ENCODE results near the gene ARL4C. TPM values are rescaled to one million over a fixed set of nuclear protein-coding genes. Genes with fewer than 3 reads are reported as not detected.

The ARL4C gene
- total and polyA plus RNA-seq, 2 experiments from 2014 or later = 5.8 to 9.9 TPM

DNA sequence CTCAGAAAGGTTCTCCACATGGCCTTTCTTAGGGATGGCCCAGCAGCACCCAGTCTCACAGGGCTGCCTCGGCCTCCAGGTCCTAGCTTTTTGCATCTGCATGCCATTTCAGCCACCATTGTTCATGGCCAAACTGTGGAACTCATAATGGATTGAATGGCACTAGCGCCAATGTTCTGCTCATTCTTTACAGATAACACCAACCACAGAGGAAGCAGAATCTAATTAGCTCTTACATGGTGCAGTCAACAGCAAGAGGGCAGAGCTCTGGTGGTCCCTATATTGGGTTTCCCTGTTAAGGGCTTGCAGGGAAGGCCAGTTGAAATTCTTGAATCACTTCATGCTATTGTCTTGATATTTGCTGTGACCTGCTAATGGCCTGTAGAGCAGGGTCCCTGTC lies 45.6 kb downstream of the ARL4C start (continued):
- TF ChIP-seq, protein P1, sequence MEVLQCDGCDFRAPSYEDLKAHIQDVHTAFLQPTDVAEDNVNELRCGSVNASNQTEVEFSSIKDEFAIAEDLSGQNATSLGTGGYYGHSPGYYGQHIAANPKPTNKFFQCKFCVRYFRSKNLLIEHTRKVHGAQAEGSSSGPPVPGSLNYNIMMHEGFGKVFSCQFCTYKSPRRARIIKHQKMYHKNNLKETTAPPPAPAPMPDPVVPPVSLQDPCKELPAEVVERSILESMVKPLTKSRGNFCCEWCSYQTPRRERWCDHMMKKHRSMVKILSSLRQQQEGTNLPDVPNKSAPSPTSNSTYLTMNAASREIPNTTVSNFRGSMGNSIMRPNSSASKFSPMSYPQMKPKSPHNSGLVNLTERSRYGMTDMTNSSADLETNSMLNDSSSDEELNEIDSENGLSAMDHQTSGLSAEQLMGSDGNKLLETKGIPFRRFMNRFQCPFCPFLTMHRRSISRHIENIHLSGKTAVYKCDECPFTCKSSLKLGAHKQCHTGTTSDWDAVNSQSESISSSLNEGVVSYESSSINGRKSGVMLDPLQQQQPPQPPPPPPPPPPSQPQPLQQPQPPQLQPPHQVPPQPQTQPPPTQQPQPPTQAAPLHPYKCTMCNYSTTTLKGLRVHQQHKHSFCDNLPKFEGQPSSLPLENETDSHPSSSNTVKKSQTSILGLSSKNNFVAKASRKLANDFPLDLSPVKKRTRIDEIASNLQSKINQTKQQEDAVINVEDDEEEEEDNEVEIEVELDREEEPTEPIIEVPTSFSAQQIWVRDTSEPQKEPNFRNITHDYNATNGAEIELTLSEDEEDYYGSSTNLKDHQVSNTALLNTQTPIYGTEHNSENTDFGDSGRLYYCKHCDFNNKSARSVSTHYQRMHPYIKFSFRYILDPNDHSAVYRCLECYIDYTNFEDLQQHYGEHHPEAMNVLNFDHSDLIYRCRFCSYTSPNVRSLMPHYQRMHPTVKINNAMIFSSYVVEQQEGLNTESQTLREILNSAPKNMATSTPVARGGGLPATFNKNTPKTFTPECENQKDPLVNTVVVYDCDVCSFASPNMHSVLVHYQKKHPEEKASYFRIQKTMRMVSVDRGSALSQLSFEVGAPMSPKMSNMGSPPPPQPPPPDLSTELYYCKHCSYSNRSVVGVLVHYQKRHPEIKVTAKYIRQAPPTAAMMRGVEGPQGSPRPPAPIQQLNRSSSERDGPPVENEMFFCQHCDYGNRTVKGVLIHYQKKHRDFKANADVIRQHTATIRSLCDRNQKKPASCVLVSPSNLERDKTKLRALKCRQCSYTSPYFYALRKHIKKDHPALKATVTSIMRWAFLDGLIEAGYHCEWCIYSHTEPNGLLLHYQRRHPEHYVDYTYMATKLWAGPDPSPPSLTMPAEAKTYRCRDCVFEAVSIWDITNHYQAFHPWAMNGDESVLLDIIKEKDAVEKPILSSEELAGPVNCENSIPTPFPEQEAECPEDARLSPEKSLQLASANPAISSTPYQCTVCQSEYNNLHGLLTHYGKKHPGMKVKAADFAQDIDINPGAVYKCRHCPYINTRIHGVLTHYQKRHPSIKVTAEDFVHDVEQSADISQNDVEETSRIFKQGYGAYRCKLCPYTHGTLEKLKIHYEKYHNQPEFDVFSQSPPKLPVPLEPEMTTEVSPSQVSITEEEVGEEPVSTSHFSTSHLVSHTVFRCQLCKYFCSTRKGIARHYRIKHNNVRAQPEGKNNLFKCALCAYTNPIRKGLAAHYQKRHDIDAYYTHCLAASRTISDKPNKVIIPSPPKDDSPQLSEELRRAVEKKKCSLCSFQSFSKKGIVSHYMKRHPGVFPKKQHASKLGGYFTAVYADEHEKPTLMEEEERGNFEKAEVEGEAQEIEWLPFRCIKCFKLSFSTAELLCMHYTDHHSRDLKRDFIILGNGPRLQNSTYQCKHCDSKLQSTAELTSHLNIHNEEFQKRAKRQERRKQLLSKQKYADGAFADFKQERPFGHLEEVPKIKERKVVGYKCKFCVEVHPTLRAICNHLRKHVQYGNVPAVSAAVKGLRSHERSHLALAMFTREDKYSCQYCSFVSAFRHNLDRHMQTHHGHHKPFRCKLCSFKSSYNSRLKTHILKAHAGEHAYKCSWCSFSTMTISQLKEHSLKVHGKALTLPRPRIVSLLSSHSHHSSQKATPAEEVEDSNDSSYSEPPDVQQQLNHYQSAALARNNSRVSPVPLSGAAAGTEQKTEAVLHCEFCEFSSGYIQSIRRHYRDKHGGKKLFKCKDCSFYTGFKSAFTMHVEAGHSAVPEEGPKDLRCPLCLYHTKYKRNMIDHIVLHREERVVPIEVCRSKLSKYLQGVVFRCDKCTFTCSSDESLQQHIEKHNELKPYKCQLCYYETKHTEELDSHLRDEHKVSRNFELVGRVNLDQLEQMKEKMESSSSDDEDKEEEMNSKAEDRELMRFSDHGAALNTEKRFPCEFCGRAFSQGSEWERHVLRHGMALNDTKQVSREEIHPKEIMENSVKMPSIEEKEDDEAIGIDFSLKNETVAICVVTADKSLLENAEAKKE (CRISPR knock-in tag; IDR thresholded peaks at IDR 0.05) = no peak
- TF ChIP-seq NANOG (IDR thresholded peaks at IDR 0.05; ENCODE audit: borderline replicate concordance) (no peak), ZNF114 (CRISPR knock-in tag; IDR thresholded peaks at IDR 0.05) (no peak), POLR2AphosphoS5 (IDR thresholded peaks at IDR 0.05; ENCODE audit: low read depth) (no peak), EZH2 (IDR thresholded peaks at IDR 0.05; ENCODE audit: low read depth, unreplicated experiment) (no peak), STAT1 (IDR thresholded peaks at IDR 0.05; ENCODE audit: unreplicated experiment) (no peak), JUNB (IDR thresholded peaks at IDR 0.05; ENCODE audit: unreplicated experiment) (no peak), EZH2phosphoT487 (IDR thresholded peaks at IDR 0.05; ENCODE audit: unreplicated experiment) (no peak)
- TF ChIP-seq, protein P2, sequence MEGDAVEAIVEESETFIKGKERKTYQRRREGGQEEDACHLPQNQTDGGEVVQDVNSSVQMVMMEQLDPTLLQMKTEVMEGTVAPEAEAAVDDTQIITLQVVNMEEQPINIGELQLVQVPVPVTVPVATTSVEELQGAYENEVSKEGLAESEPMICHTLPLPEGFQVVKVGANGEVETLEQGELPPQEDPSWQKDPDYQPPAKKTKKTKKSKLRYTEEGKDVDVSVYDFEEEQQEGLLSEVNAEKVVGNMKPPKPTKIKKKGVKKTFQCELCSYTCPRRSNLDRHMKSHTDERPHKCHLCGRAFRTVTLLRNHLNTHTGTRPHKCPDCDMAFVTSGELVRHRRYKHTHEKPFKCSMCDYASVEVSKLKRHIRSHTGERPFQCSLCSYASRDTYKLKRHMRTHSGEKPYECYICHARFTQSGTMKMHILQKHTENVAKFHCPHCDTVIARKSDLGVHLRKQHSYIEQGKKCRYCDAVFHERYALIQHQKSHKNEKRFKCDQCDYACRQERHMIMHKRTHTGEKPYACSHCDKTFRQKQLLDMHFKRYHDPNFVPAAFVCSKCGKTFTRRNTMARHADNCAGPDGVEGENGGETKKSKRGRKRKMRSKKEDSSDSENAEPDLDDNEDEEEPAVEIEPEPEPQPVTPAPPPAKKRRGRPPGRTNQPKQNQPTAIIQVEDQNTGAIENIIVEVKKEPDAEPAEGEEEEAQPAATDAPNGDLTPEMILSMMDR (conservative IDR thresholded peaks at IDR 0.05; ENCODE audit: low read depth in 2 of 2) = no peak

Measured in GM23338 (cell line).